Right lobe of liver (tissue), 6 donors: ENCODE results near the gene CLEC2D. TPM values are rescaled to one million over a fixed set of nuclear protein-coding genes. Genes with fewer than 3 reads are reported as not detected.
"Not testable (repeated sequence)": the region's sequence is repeated elsewhere in the genome, so short reads cannot be mapped to it uniquely, and the experiment has no call there.

Source experiments
- ATAC-seq, 4 donors: fragments of 200-7000 bp; cut with Tn5 transposase; one replicate each; pipeline ENCODE4 v1.9.1; 2020; ENCODE audit warnings: mild to moderate bottlenecking in 4 of 4, moderate library complexity in 4 of 4
- DNase-seq, 3 donors: peaks; one replicate each; pipeline ENCODE4 v3.0.0-alpha.2; 2020
- H3K27ac ChIP-seq, 3 donors: fragments of 200-600 bp; one replicate each; pipeline ENCODE4 v1.8.0; 2022
- H3K27me3 ChIP-seq, 2 donors: fragments of 200-600 bp; one replicate each; pipeline ENCODE4 v1.8.0; 2022
- H3K36me3 ChIP-seq, 4 donors: fragments of 200-600 bp; sonication (generic) in 1 of 4; one replicate each; pipeline versions ENCODE4 v1.5.1 to v1.8.0; 2017 to 2022; ENCODE audit warnings: control low read depth in 1 of 4
- H3K4me1 ChIP-seq, 4 donors: fragments of 200-600 bp; sonication (generic) in 1 of 4; one replicate each; pipeline versions ENCODE4 v1.5.1 to v1.8.0; 2017 to 2022; ENCODE audit warnings: control low read depth in 1 of 4
- H3K4me3 ChIP-seq, 3 donors: fragments of 200-600 bp; one replicate each; pipeline ENCODE4 v1.8.0; 2022
- H3K9me3 ChIP-seq, 4 donors: fragments of 200-600 bp; sonication (generic) in 1 of 4; one replicate each; pipeline versions ENCODE4 v1.5.1 to v1.8.0; 2017 to 2022; ENCODE audit warnings: control low read depth in 1 of 4
- CTCF ChIP-seq, 4 donors: fragments of 200-600 bp in 3 of 4; fragments of 450-650 bp in 1 of 4; IDR thresholded peaks; one replicate each; pipeline versions ENCODE4 v1.5.1 to v1.8.0; 2016 to 2022; ENCODE audit warnings: antibody characterized with exemption in 4 of 4, mild to moderate bottlenecking in 2 of 4
- POLR2A ChIP-seq: fragments of 450-650 bp; IDR thresholded peaks from one replicate; pipeline ENCODE4 v1.6.1; 2017; ENCODE audit warnings: antibody characterized with exemption, mild to moderate bottlenecking
- WGBS: methylation state at CpG from one replicate; pipeline ENCODE4 v1.1.6; 2018; ENCODE audit warnings: low coverage, low lambda C conversion rate; ENCODE audit not compliant: insufficient coverage; ENCODE audit errors: missing lambda C conversion rate; 5-methylcytosine and 5-hydroxymethylcytosine counted together
- intact Hi-C, 2 donors: fragments of 100-400 bp; cut with DNase I; formaldehyde crosslinking; loops; one replicate each; pipeline versions ENCODE4 v1.11.2 to v1.14.1; 2022
- total RNA-seq, 6 experiments: library from RNA; depleted of rRNA in 2 of 6; stranded (reverse); fragments of >200 nt in 2 of 6; fragmentation: NEBNext Ultra II Directional in 3 of 6; extraction: Animal tissue kit (Norgen Biotek cat#: 25700) in 3 of 6; gene quantifications; one replicate each; pipeline versions ENCODE4 v1.1.0 to v1.2.4, GENCODE V29; 2016 to 2023
- donor health status: DM: no; HTN: yes; CAD: no.
- donor health status: DM: no; HTN: no; CAD: no.
- donor health status: DM: no; HTN: no; CAD: no.
- donor health status: DM: no; HTN: yes; CAD: no.
- donor health status: DM: no; HTN: yes; CAD: no.

The CLEC2D gene
- total RNA-seq, 6 experiments from 2014 or later: 0.62 to 4.4 (median 1.6) TPM

- Histone ChIP-seq H3K9me3 (no peaks in the 10 kb centered on the region), H3K4me3 (no peak overlapping the region), H3K27ac (no peak overlapping the region), H3K27me3 (no peaks in the 10 kb centered on the region), H3K36me3 (no peaks in the 10 kb centered on the region), H3K4me1 (no peaks in the 10 kb centered on the region)
- TF ChIP-seq POLR2A (no peak), CTCF (IDR thresholded peaks at IDR 0.05) (no peak)
- intact Hi-C loops: no loop called here
- WGBS: 60% methylated on average over 2 of the region's 6 CpGs
- peak; percentile 59 to 86 (median 76) for ATAC-seq
- peak in 2 of 3 donors; percentile 41 to 55 for DNase-seq
Measured at GRCh38 chr12:9673404-9674225, 4.1 kb downstream of the CLEC2D start.

GRCh38 chr12:9674226-9674590 lies 4.7 kb downstream of the CLEC2D start:
- DNase-seq (no peak), ATAC-seq (peak in 1 of 4 donors; percentile 11)
- H3K4me1 ChIP-seq: no peaks in the 10 kb centered on the region
- H3K27ac ChIP-seq: no peak overlapping the region
- H3K27me3 ChIP-seq: no peaks in the 10 kb centered on the region
- H3K4me3 ChIP-seq: no peak overlapping the region
- no peaks in the 10 kb centered on the region for H3K9me3 ChIP-seq
- TF ChIP-seq CTCF (IDR thresholded peaks at IDR 0.05) (no peak), POLR2A (no peak)
- no peaks in the 10 kb centered on the region for H3K36me3 ChIP-seq
- intact Hi-C loops: no loop called here
- WGBS: 80% methylated on average over 1 of the region's 2 CpGs

GRCh38 chr12:9682508-9682907 lies 13.0 kb downstream of the CLEC2D start:
- intact Hi-C loops, H3K4me1 ChIP-seq, H3K27ac ChIP-seq, H3K27me3 ChIP-seq, H3K9me3 ChIP-seq, H3K4me3 ChIP-seq, DNase-seq, ATAC-seq, H3K36me3 ChIP-seq: not testable (repeated sequence)
- WGBS: 100% methylated on average over 1 of the region's 4 CpGs

- intact Hi-C loops, H3K9me3 ChIP-seq, H3K27me3 ChIP-seq, DNase-seq, ATAC-seq, H3K4me3 ChIP-seq, H3K27ac ChIP-seq, H3K4me1 ChIP-seq, H3K36me3 ChIP-seq: not testable (repeated sequence)
- 83% methylated on average over 2 of the region's 2 CpGs for WGBS
Measured at GRCh38 chr12:9682949-9683348, 13.4 kb downstream of the CLEC2D start.

GRCh38 chr12:9685366-9685765 lies 15.9 kb downstream of the CLEC2D start:
- ATAC-seq, H3K4me1 ChIP-seq, H3K9me3 ChIP-seq, DNase-seq, intact Hi-C loops, H3K4me3 ChIP-seq, H3K36me3 ChIP-seq, H3K27me3 ChIP-seq, H3K27ac ChIP-seq: not testable (repeated sequence)
- no CpG with 5 or more reads among the region's 5 CpGs for WGBS

- WGBS: 67% methylated on average over 1 of the region's 4 CpGs
- H3K4me3 ChIP-seq: no peak overlapping the region
- no peak overlapping the region for H3K27ac ChIP-seq
- H3K9me3 ChIP-seq: no peaks in the 10 kb centered on the region
- TF ChIP-seq CTCF (IDR thresholded peaks at IDR 0.05) (no peak), POLR2A (no peak)
- H3K4me1 ChIP-seq: no peaks in the 10 kb centered on the region
- ATAC-seq (no peak), DNase-seq (no peak)
- intact Hi-C loops: no loop called here
- no peaks in the 10 kb centered on the region for H3K27me3 ChIP-seq
- no peaks in the 10 kb centered on the region for H3K36me3 ChIP-seq
Measured at GRCh38 chr12:9685915-9686314, 16.4 kb downstream of the CLEC2D start.
